SK-N-SH treated with all-trans-retinoic acid at 6 μM for 48 hours (cell line): ENCODE data around the gene MSRB3.

Experiments
- ARNTL ChIP-seq: fragments of 450-650 bp; formaldehyde crosslinking; IDR thresholded peaks from 2 replicates; pipeline ENCODE4 v1.5.0; 2020; ENCODE audit warnings: low read depth, mild to moderate bottlenecking, moderate library complexity, borderline replicate concordance
- CSRNP3 ChIP-seq: fragments of 250-450 bp; sonication (Bioruptor Pico); IDR thresholded peaks from 2 replicates; pipeline ENCODE4 v1.5.1; 2021; ENCODE audit warnings: mild to moderate bottlenecking, moderate library complexity
- GLIS3 ChIP-seq: fragments of 250-450 bp; sonication (Bioruptor Pico); IDR thresholded peaks from 2 replicates; pipeline ENCODE4 v1.5.0; 2020; ENCODE audit warnings: mild to moderate bottlenecking, moderate library complexity
- PATZ1 ChIP-seq: fragments of 250-450 bp; sonication (Bioruptor Pico); IDR thresholded peaks from 2 replicates; pipeline ENCODE4 v1.8.0; 2020; ENCODE audit warnings: mild to moderate bottlenecking, moderate library complexity, borderline replicate concordance
- POU6F1 ChIP-seq: fragments of 250-450 bp; sonication (Bioruptor Pico); IDR thresholded peaks from 2 replicates; pipeline ENCODE4 v1.8.0; 2021; ENCODE audit warnings: low read depth, mild to moderate bottlenecking, moderate library complexity, borderline replicate concordance
- RARB ChIP-seq: fragments of 250-450 bp; sonication (Bioruptor Pico); IDR thresholded peaks from 2 replicates; pipeline ENCODE4 v1.8.0; 2021; ENCODE audit warnings: mild to moderate bottlenecking, moderate library complexity
- TCF4 ChIP-seq: fragments of 250-450 bp; sonication (Bioruptor Pico); IDR thresholded peaks from 2 replicates; pipeline ENCODE4 v1.8.0; 2021; ENCODE audit warnings: mild to moderate bottlenecking, moderate library complexity, borderline replicate concordance
- TOX ChIP-seq: fragments of 250-450 bp; sonication (Bioruptor Pico); IDR thresholded peaks from 2 replicates; pipeline ENCODE4 v1.8.0; 2021; ENCODE audit warnings: mild to moderate bottlenecking, moderate library complexity, borderline replicate concordance
- ZC3H10 ChIP-seq: fragments of 250-450 bp; sonication (Bioruptor Pico); IDR thresholded peaks from 2 replicates; pipeline ENCODE4 v1.5.1; 2021; ENCODE audit warnings: mild to moderate bottlenecking, moderate library complexity
- ZFP30 ChIP-seq: fragments of 450-650 bp; formaldehyde crosslinking; IDR thresholded peaks from 2 replicates; pipeline ENCODE4 v1.5.0; 2022; ENCODE audit warnings: mild to moderate bottlenecking, moderate library complexity
- ZNF565 ChIP-seq: fragments of 450-650 bp; formaldehyde crosslinking; conservative IDR thresholded peaks from 2 replicates; pipeline ENCODE4 v1.5.0; 2020; ENCODE audit warnings: low read depth, mild to moderate bottlenecking, moderate library complexity
- ZNF70 ChIP-seq: fragments of 450-650 bp; formaldehyde crosslinking; IDR thresholded peaks from 2 replicates; pipeline ENCODE4 v1.5.0; 2020; ENCODE audit warnings: mild to moderate bottlenecking, moderate library complexity
- ZNF8 ChIP-seq: fragments of 450-650 bp; formaldehyde crosslinking; IDR thresholded peaks from 2 replicates; pipeline ENCODE4 v1.5.0; 2020; ENCODE audit warnings: mild to moderate bottlenecking, moderate library complexity

- no peak for TF ChIP-seq TOX (CRISPR knock-in tag)
- TF ChIP-seq ZNF8 (CRISPR knock-in tag) = no peak
- no peak for TF ChIP-seq ZNF565 (CRISPR knock-in tag)
- TF ChIP-seq RARB (CRISPR knock-in tag) = no peak
- no peak for TF ChIP-seq GLIS3 (CRISPR knock-in tag)
- TF ChIP-seq TCF4 (CRISPR knock-in tag) = no peak
- TF ChIP-seq PATZ1 (CRISPR knock-in tag) = no peak
- TF ChIP-seq POU6F1 (CRISPR knock-in tag) = no peak
- TF ChIP-seq ARNTL (CRISPR knock-in tag) = no peak
- TF ChIP-seq ZFP30 (CRISPR knock-in tag) = no peak
- no peak for TF ChIP-seq ZC3H10 (CRISPR knock-in tag)
- TF ChIP-seq ZNF70 (CRISPR knock-in tag) = no peak
- no peak for TF ChIP-seq CSRNP3
These were observed 55.2 kb downstream of the MSRB3 start for GRCh38 chr12:65333649-65334048.
